ENCODE measurements around the gene UVRAG. TPM values are rescaled to one million over a fixed set of nuclear protein-coding genes. Genes with fewer than 3 reads are reported as not detected.

UVRAG gene
- total and polyA plus RNA-seq, 2 donors from 2014 or later: 7.2 to 27.9 TPM

DNA sequence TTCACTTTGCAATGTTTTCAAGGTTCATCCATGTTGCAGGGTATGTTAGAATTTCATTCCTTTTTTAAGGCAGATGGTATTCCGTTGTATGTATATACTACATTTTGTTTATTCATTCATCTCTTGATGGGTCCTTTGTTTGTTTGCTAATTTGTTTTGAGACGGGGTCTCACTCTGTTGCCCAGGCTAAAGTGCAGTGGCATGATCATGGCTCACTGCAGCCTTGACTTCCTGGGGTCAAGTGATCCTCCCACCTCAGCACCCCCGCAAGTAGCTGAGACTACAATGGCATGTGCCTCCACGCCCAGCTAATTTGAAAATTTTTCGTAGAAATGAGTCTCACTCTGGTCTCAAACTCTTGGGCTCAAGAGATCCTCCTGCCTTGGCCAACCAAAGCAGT lies 6.2 kb downstream of the UVRAG start:
- FAIRE-seq (no peak), DNase-seq (no peak)
- Histone ChIP-seq H3K9ac (ENCODE audit: low read length in 3 of 3) (no peak overlapping the region), H3K27me3 (ENCODE audit: control insufficient read depth, insufficient read depth, low read length) (no peaks in the 10 kb centered on the region), H3K4me3 (ENCODE audit: low read length in 3 of 3) (no peak overlapping the region), H3K27ac (ENCODE audit: low read depth in 2 of 2, low read length in 2 of 2) (no peak overlapping the region), H3K36me3 (ENCODE audit: control insufficient read depth in 2 of 3, insufficient read depth in 3 of 3, low read length in 3 of 3) (no peaks in the 10 kb centered on the region), H3K9me3 (ENCODE audit: control insufficient read depth in 2 of 3, insufficient read depth in 1 of 3, low read length in 3 of 3) (no peaks in the 10 kb centered on the region), H3K4me1 (ENCODE audit: control insufficient read depth in 2 of 3, insufficient read depth in 2 of 3, low read depth in 1 of 3, low read length in 3 of 3) (peaks cover 0 to 9% (median 5%) of the 10 kb centered on the region in 3 donors)
- TF ChIP-seq, protein P1, sequence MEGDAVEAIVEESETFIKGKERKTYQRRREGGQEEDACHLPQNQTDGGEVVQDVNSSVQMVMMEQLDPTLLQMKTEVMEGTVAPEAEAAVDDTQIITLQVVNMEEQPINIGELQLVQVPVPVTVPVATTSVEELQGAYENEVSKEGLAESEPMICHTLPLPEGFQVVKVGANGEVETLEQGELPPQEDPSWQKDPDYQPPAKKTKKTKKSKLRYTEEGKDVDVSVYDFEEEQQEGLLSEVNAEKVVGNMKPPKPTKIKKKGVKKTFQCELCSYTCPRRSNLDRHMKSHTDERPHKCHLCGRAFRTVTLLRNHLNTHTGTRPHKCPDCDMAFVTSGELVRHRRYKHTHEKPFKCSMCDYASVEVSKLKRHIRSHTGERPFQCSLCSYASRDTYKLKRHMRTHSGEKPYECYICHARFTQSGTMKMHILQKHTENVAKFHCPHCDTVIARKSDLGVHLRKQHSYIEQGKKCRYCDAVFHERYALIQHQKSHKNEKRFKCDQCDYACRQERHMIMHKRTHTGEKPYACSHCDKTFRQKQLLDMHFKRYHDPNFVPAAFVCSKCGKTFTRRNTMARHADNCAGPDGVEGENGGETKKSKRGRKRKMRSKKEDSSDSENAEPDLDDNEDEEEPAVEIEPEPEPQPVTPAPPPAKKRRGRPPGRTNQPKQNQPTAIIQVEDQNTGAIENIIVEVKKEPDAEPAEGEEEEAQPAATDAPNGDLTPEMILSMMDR (IDR thresholded peaks at IDR 0.05; ENCODE audit: borderline replicate concordance, extremely low read depth, insufficient read depth): no peak
- intact Hi-C loops (cut with DNase I): no loop called here

DNA sequence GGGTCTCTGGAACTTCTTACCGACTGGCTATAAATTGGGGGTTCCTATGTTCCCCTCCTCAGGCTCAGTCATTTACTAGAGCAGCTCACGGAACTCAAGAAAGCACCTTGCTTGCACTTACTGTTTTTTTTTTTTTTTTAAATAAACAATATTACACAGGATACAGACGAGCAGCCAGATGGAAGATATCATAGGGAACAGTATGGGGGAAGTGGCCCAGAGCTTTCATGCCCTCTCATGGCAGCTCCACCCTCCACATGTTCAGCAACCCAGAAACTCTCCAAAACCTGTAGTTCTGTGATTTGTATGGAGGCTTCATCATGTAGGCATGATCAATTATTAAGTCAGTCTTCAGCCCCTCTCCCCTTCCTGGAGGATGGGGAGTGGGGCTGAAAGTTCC lies 7.5 kb downstream of the UVRAG start:
- Histone ChIP-seq H3K27ac (ENCODE audit: low read depth in 2 of 2, low read length in 2 of 2) (no peak overlapping the region), H3K4me1 (ENCODE audit: control insufficient read depth in 2 of 3, insufficient read depth in 2 of 3, low read depth in 1 of 3, low read length in 3 of 3) (peaks cover 0 to 6% (median 5%) of the 10 kb centered on the region in 3 donors), H3K36me3 (ENCODE audit: control insufficient read depth in 2 of 3, insufficient read depth in 3 of 3, low read length in 3 of 3) (no peaks in the 10 kb centered on the region), H3K9ac (ENCODE audit: low read length in 3 of 3) (no peak overlapping the region), H3K27me3 (ENCODE audit: control insufficient read depth, insufficient read depth, low read length) (no peaks in the 10 kb centered on the region), H3K9me3 (ENCODE audit: control insufficient read depth in 2 of 3, insufficient read depth in 1 of 3, low read length in 3 of 3) (no peaks in the 10 kb centered on the region), H3K4me3 (ENCODE audit: low read length in 3 of 3) (no peak overlapping the region)
- TF ChIP-seq, protein P1 (IDR thresholded peaks at IDR 0.05; ENCODE audit: borderline replicate concordance, extremely low read depth, insufficient read depth): no peak
- intact Hi-C loops (cut with DNase I): no loop called here
- FAIRE-seq (no peak), DNase-seq (no peak)

DNA sequence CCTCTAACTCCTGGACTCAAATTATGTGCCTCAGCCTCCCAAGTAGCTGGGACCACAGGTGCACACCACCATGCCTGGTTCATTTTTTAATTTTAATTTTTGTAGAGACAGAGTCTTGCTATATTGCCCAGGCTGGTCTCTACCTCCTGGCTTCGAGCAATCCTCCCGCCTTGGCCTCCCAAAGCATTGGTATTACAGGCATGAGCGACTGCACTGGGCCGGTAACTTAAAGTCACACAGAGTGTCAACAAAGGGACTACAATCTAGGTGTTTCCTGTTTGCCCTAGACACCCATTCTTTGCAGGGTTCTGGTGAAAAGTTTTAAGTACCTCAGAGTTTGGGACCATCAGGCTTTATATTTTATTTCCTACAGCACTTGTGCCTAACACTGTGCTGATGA lies 8.4 kb downstream of the UVRAG start:
- H3K4me3 ChIP-seq (ENCODE audit: low read length in 3 of 3): no peak overlapping the region
- FAIRE-seq (no peak), DNase-seq (no peak)
- H3K9ac ChIP-seq (ENCODE audit: low read length in 3 of 3): no peak overlapping the region
- no peaks in the 10 kb centered on the region for H3K27me3 ChIP-seq (ENCODE audit: control insufficient read depth, insufficient read depth, low read length)
- H3K9me3 ChIP-seq (ENCODE audit: control insufficient read depth in 2 of 3, insufficient read depth in 1 of 3, low read length in 3 of 3): no peaks in the 10 kb centered on the region
- H3K4me1 ChIP-seq (ENCODE audit: control insufficient read depth in 2 of 3, insufficient read depth in 2 of 3, low read depth in 1 of 3, low read length in 3 of 3): peaks cover 0 to 6% (median 5%) of the 10 kb centered on the region in 3 donors
- intact Hi-C loops (cut with DNase I): no loop called here
- TF ChIP-seq, protein P1 (IDR thresholded peaks at IDR 0.05; ENCODE audit: borderline replicate concordance, extremely low read depth, insufficient read depth): no peak
- no peaks in the 10 kb centered on the region for H3K36me3 ChIP-seq (ENCODE audit: control insufficient read depth in 2 of 3, insufficient read depth in 3 of 3, low read length in 3 of 3)
- no peak overlapping the region for H3K27ac ChIP-seq (ENCODE audit: low read depth in 2 of 2, low read length in 2 of 2)

DNA sequence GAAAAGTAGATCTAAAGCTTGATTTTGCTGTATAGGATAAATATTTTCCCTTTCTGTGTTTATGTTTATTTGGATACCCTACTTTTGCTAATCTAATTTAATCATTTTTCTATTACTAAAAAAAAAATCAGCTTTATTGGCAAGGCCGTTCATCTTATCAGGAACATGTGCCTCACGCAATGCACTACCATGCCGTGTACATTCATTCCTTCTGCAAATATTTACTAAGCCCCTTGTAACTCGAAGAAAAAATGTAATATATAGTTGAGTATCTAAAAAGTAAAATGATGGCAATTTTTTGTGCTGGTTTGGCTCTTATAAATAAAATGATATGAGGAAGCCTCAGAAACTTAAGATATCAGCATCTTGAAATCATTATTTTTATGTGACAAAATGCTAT lies 8.9 kb downstream of the UVRAG start:
- no peaks in the 10 kb centered on the region for H3K27me3 ChIP-seq (ENCODE audit: control insufficient read depth, insufficient read depth, low read length)
- peaks cover 0 to 7% (median 6%) of the 10 kb centered on the region in 3 donors for H3K4me1 ChIP-seq (ENCODE audit: control insufficient read depth in 2 of 3, insufficient read depth in 2 of 3, low read depth in 1 of 3, low read length in 3 of 3)
- H3K36me3 ChIP-seq (ENCODE audit: control insufficient read depth in 2 of 3, insufficient read depth in 3 of 3, low read length in 3 of 3): no peaks in the 10 kb centered on the region
- H3K4me3 ChIP-seq (ENCODE audit: low read length in 3 of 3): no peak overlapping the region
- intact Hi-C loops (cut with DNase I): no loop called here
- DNase-seq: no peak
- H3K9me3 ChIP-seq (ENCODE audit: control insufficient read depth in 2 of 3, insufficient read depth in 1 of 3, low read length in 3 of 3): no peaks in the 10 kb centered on the region
- no peak overlapping the region for H3K27ac ChIP-seq (ENCODE audit: low read depth in 2 of 2, low read length in 2 of 2)
- H3K9ac ChIP-seq (ENCODE audit: low read length in 3 of 3): no peak overlapping the region
- TF ChIP-seq, protein P1 (IDR thresholded peaks at IDR 0.05; ENCODE audit: borderline replicate concordance, extremely low read depth, insufficient read depth): no peak
- FAIRE-seq: no peak

All from kidney (tissue), 14 donors.